HG02852 (cell line): ENCODE results near the gene RNASE12.
"Not testable (repeated sequence)": the region's sequence is repeated elsewhere in the genome, so short reads cannot be mapped to it uniquely, and the experiment has no call there.

Source experiments
- ATAC-seq: cut with Tn5 transposase; IDR thresholded peaks from one replicate; pipeline ENCODE4 v1.9.1; 2021; ENCODE audit warnings: mild to moderate bottlenecking, moderate library complexity; ENCODE audit not compliant: unreplicated experiment

RNASE12 gene

DNA sequence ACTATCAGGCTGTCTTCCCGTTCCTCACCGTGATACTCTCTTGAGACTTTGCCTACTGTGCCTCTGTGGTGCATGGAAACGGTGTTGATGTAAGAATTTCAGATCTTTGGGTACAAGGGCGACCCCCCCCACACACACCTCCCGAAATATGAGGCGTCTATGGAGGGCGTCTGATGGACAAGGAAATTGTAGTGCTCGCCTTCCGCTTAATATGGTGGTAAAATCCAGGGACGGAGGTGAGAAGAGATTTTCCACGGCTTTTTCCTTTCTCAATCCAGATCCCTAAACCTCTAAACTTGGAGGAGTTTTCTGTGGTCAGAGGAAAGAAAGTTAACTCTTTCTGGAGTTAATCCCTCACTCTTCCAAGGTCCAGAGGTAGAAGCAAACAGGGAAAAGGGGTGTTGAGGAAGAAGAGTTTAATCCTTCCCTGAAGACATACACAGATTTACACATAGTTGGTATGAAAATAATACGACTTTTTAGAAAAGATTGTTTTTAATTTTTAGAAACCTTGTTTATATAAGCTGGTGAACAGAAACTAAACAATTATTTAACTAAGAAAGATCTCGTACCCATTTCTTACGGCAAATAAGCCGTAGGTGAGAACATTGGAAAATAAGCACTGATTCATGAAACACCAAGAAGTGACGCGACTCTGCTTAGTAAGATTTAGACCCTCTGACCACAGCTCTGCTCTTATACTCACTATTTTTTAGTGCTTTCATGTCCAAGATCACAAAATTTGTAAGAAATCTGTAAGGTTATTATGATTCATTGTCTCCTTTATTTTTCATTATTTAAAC, 23.1 kb upstream of the RNASE12 start:
- ATAC-seq: peak; percentile 3

- ATAC-seq: peak; percentile 67
Observed at GRCh38 chr14:20613094-20614037, 22.2 kb upstream of the RNASE12 start.

- no peak for ATAC-seq
Observed at GRCh38 chr14:20612403-20612802, 21.2 kb upstream of the RNASE12 start.

DNA sequence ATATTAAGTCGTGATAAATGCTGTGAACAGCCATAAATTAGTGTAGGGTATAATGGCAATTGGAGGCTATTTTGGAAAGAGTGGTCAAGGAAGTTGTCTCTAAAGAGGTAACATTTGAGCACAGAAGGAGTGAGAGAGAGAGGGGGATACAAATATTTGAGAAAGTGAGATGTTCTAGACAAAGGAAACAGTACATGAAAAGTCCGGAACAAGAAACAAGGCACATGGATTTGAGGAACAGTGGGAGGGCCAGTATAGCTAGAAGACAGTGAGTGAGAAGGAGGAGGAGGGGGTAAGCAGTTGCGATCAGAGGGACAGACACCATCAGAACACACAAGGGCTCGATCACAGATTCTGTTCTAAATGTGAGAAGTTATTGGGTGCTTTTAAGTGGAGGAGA, 20.1 kb upstream of the RNASE12 start:
- ATAC-seq: no peak

- ATAC-seq: peak; percentile 10
Observed at GRCh38 chr14:20610002-20610765, 19.0 kb upstream of the RNASE12 start.

DNA sequence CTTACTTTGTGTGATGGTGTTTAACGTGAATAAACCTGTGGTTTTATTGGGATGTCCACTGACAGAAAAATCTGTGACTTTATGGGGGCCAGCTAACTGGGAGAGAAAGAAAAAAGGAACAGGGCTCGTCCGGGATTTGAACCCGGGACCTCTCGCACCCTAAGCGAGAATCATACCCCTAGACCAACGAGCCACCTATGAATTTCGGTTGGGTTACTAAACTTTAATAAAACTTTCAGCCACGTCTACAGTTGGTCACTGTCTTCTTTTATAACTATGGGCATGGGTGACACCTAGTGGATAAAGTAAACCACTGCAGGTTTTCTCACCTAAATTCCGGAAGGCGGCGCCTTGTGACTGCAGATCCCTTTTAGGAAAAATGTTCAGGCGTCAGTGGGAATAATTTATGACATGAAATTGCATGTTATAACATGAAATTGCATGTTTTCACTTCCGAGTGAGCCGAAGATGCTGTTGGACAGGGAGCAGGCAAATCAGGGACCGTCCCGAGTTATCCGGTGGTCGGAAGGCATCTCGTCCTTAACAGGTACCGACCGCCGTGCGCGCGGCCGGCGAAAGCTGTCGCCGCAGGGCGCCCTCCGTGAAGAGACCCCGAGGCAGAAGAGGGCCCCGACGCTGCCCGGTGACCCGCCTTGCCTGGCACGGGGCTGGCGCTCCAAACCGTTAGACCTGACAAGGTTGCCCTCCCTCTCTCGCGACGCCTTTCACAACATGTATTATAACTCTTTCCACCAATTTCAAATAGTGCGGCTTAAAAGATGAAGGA, 18.2 kb upstream of the RNASE12 start:
- no peak for ATAC-seq

- ATAC-seq: no peak
Observed at GRCh38 chr14:20608383-20609110, 17.4 kb upstream of the RNASE12 start.

DNA sequence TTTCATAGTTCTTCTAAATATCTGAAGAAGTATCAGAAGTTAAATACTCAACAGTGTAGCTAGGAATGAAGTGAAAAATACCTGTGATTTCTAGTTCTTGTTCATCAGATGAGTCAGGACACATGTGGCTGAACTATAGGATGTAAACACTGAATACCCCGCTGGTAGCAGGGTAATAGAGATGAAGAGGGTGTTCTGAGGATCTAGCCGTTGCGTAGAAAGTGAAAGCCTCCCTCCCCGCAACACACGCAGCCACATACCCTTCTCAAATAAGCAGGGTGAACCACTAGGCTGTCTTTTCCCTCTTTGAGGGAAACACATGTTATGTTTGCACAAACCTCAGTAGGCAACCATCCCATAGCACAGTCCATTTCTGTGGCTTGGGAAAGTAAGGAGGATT, 16.4 kb upstream of the RNASE12 start:
- ATAC-seq: no peak

DNA sequence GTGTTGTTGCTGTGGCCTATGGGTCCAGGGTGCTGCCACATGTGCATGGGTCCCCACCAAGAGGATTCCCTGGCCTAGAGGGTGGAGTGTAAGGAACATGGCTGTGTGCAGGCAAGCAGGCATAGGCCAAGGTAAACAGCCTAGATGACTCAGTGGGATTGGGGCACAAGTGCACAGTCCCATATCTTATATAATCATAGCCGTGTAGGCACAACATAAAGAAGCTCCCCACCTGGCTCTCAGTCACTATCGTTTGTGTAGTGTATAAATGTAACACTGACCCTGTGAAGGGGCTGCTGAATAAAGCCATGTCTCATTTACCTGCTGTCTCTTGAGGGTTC, 15.7 kb upstream of the RNASE12 start:
- no peak for ATAC-seq

- ATAC-seq: no peak
Observed at GRCh38 chr14:20606190-20606901, 15.2 kb upstream of the RNASE12 start.

GRCh38 chr14:20603813-20604690, 12.9 kb upstream of the RNASE12 start:
- ATAC-seq: no peak

GRCh38 chr14:20602583-20602982, 11.4 kb upstream of the RNASE12 start:
- no peak for ATAC-seq

- ATAC-seq: no peak
Observed at GRCh38 chr14:20601522-20601921, 10.3 kb upstream of the RNASE12 start.

DNA sequence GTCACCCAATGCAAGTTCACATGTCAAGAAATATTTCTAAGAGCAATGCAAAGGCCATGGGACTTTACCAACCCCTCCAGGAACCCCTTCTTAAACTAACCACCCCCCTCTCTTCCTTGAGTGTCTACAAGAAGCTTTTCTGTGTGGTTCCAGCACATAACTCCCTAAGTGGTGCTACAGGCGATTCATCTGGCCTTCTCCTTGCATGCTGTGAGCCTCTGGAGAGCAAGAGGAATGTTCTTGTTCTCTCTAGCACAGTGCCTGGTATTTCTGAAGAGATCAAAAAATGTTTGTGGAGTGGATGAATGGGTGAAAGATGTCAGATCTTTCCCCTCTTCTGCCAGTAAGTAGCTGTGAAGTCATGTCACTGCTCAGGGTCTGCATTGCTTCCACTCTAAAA, 5.9 kb upstream of the RNASE12 start:
- no peak for ATAC-seq

- not testable (repeated sequence) for ATAC-seq
Observed at GRCh38 chr14:20595726-20596125, 4.5 kb upstream of the RNASE12 start.

GRCh38 chr14:20592574-20592973, 1.4 kb upstream of the RNASE12 start:
- no peak for ATAC-seq

GRCh38 chr14:20587489-20588154, 3.6 kb downstream of the RNASE12 start, which contains the start of gene RNASE11:
TSS of gene RNASE11 (minus strand) at chr14:20588001.
- ATAC-seq: no peak

DNA sequence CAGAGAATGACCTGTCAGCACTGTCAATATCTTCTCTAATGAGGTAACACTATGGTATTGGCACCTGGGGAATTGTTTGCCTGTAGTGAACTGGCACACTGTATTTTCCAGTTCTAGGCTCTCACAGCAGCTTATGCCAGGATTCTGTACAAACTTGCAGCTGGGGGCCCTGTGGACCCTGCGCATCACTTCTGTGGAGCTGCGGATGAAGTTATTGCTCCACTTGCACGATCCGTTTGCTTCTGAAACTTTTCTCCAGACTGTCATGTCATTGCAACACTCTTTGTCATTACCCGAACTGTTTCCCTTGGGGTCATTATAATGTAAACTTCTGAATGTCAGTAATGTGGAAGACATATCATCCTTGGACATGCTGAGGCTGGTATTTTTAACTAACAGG, 7.3 kb downstream of the RNASE12 start:
- no peak for ATAC-seq
